HG03139 (cell line): Measurements from ENCODE around the gene TSBP1.

Experiments
- ATAC-seq: cut with Tn5 transposase; IDR thresholded peaks from one replicate; pipeline ENCODE4 v1.9.1; 2021; ENCODE audit not compliant: unreplicated experiment

Gene TSBP1

GRCh38 chr6:32371803-32372202, at the start of gene TSBP1:
Gene TSBP1 (minus strand): TSS chr6:32371903. CDS start chr6:32371706, 197 bp downstream.
- ATAC-seq = no peak

GRCh38 chr6:32416036-32416435, 44.3 kb upstream of the TSBP1 start:
- no peak for ATAC-seq

- ATAC-seq = no peak
Observed at GRCh38 chr6:32415521-32416019, 43.9 kb upstream of the TSBP1 start.

GRCh38 chr6:32413427-32414047, 41.8 kb upstream of the TSBP1 start:
- no peak for ATAC-seq

GRCh38 chr6:32411566-32412327, 40.0 kb upstream of the TSBP1 start:
- no peak for ATAC-seq

GRCh38 chr6:32410906-32411305, 39.2 kb upstream of the TSBP1 start:
- no peak for ATAC-seq

- no peak for ATAC-seq
Observed at GRCh38 chr6:32406857-32407256, 35.2 kb upstream of the TSBP1 start, which contains the start of gene BTNL2. Gene BTNL2 (minus strand): TSS chr6:32407181. CDS start chr6:32407123, 58 bp downstream.

- no peak for ATAC-seq
Observed at GRCh38 chr6:32406197-32406596, 34.5 kb upstream of the TSBP1 start.

- ATAC-seq = no peak
Observed at GRCh38 chr6:32405656-32406055, 34.0 kb upstream of the TSBP1 start.

GRCh38 chr6:32402812-32403211, 31.1 kb upstream of the TSBP1 start:
- no peak for ATAC-seq

GRCh38 chr6:32401284-32401963, 29.7 kb upstream of the TSBP1 start:
- ATAC-seq = no peak

GRCh38 chr6:32397252-32397920, 25.7 kb upstream of the TSBP1 start:
- ATAC-seq = no peak

GRCh38 chr6:32396028-32396427, 24.3 kb upstream of the TSBP1 start:
- ATAC-seq = no peak

- ATAC-seq = no peak
Observed at GRCh38 chr6:32393665-32394420, 22.1 kb upstream of the TSBP1 start.

- ATAC-seq = no peak
Observed at GRCh38 chr6:32391505-32391904, 19.8 kb upstream of the TSBP1 start.

- ATAC-seq = no peak
Observed at GRCh38 chr6:32387589-32388340, 16.1 kb upstream of the TSBP1 start.

GRCh38 chr6:32386040-32386439, 14.3 kb upstream of the TSBP1 start:
- ATAC-seq = no peak

GRCh38 chr6:32382757-32383420, 11.2 kb upstream of the TSBP1 start:
- no peak for ATAC-seq

GRCh38 chr6:32379545-32379944, 7.8 kb upstream of the TSBP1 start:
- ATAC-seq = no peak
